GM12874 (cell line): ENCODE measurements around the gene DACT2.

ENCODE experiments used
- TF ChIP-seq, protein P1 (sequence below): IDR thresholded peaks from 2 replicates; pipeline ENCODE4 v1.5.1; 2011; ENCODE audit warnings: low read depth, mild to moderate bottlenecking, control low read depth, low read length, moderate library complexity; ENCODE audit not compliant: insufficient read depth

DACT2 gene

DNA sequence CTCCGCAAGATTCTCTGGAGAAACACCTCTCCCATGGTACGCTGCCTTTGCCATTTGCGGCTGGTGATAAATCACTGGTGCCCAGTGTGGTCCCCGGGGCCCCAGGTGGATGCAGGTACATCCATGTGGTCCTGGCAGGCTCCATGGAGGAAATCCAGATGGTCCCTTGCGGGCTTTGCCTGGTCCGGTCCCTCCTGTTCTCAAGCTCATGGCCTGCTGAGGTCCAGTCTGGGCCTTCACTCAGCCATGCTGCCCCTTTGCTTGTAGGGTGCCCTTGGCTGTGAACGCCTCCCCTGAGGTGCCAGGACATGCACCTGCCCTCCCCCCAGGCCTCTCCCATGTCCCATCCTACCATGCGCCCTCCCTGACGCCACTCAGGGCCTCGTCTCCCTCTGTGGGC is 21.2 kb upstream of the DACT2 start:
- TF ChIP-seq, protein P1, sequence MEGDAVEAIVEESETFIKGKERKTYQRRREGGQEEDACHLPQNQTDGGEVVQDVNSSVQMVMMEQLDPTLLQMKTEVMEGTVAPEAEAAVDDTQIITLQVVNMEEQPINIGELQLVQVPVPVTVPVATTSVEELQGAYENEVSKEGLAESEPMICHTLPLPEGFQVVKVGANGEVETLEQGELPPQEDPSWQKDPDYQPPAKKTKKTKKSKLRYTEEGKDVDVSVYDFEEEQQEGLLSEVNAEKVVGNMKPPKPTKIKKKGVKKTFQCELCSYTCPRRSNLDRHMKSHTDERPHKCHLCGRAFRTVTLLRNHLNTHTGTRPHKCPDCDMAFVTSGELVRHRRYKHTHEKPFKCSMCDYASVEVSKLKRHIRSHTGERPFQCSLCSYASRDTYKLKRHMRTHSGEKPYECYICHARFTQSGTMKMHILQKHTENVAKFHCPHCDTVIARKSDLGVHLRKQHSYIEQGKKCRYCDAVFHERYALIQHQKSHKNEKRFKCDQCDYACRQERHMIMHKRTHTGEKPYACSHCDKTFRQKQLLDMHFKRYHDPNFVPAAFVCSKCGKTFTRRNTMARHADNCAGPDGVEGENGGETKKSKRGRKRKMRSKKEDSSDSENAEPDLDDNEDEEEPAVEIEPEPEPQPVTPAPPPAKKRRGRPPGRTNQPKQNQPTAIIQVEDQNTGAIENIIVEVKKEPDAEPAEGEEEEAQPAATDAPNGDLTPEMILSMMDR = no peak

DNA sequence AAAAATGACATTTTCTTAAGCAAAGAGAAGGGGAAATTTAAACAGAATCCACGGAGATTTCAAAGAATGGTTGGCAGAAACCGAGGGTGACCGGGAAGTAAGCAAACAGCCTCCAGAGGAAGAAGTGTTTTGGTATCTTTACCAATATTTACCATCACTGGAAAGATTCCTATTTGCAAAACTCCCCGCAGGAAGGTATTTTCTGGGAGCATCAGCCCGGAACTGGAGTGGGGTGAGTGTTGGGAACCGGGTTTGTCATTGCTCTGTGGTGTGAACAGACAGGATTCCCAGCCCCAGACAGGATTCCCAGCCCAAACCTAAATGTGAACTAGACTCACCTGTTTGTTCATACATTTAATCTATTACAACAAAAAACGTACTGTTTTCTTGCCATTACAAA is 19.2 kb upstream of the DACT2 start:
- TF ChIP-seq, protein P1 = no peak

DNA sequence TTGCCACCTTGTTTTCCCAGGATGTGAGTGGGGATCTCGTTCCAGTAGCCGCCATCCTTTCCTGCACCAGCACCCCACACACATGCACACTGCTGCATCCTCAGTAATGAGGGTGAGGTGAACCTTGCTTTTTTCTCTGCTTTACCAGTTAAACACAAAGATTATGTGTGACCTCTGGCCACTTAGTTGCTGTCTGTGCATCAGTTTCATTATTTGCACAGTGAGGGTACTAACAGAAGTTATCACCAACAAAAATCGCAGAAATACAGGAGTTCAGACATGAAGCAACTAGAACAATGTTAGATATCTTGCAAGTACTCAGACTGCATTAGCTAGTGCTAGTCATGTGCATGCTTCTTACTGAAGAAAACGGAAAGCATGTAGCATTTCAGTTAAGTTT is 17.4 kb upstream of the DACT2 start:
- TF ChIP-seq, protein P1 = no peak

DNA sequence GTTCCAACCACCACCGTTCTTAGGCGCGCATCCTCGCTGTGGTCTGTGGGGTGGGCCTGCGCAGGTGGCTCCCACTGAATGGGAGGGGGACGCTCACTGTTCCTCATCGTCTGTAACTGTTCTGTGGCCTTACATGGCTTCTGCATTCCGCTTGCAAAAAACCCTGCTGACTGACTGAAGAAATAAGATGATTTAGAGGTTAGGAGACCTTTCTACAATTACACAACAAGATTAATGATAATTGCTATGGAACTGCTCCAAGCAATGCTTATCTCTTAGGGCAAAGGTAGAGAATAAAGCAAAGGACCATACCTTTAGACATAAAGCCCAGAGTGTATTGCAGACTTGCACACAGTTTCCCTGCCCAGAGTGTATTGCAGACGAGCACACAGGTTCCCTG is 14.4 kb upstream of the DACT2 start:
- TF ChIP-seq, protein P1 = no peak

DNA sequence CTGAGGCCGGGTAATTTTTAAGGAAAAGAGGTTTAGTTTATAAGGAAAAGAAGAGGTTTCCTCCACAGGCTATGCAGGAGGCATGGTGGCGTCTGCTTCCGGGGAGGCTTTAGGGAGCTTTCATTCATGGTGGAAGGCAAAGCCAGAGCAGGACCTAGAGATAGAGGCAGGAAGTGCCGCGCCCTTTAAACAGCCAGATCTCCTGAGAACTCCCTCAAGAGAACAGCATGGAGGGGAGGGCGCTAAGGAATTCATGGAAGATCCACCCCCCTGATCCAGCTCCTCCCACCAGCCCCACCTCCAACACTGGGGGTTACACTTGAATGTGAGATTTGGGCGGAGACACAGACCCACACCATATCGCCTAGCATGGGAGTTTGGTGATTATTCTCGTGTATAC is 13.9 kb upstream of the DACT2 start:
- TF ChIP-seq, protein P1 = no peak

DNA sequence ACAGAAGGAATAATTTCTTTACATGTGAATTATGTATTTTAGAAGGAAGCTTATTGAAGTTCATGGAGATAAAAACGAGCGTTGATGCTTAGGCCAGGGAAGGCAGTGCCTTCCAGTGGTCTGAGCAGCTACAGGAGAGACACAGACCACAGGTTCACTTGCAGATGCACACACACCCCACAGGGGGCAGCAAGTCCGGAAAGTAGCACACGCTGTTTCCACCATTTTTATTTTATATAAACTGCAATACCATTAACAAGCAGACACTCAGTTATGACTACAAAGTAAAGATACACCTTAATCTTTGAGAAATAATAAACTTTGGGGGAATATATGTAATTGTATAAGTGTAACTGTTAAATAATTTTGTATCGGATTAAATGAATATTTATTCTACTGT is 13.5 kb upstream of the DACT2 start:
- TF ChIP-seq, protein P1 = no peak

DNA sequence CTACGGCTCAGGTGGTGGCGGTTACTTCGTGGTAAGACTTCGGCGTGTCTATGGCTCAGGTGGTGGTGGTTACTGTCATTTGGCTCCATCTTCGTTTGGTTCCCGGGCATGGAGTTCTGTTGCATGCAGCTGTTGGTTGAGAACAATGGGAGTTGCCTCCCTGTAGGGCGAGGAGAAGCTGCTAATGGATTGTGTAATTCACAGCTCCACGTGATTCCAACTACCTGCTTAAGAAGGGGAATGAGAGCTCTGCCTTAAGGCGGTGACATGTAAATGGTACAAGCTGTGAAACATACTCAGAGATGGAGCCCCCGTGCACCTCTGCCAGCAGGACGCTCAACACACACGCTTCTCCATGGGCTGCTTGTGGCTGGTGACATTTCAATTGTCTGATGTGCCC is 12.4 kb upstream of the DACT2 start:
- TF ChIP-seq, protein P1 = no peak

DNA sequence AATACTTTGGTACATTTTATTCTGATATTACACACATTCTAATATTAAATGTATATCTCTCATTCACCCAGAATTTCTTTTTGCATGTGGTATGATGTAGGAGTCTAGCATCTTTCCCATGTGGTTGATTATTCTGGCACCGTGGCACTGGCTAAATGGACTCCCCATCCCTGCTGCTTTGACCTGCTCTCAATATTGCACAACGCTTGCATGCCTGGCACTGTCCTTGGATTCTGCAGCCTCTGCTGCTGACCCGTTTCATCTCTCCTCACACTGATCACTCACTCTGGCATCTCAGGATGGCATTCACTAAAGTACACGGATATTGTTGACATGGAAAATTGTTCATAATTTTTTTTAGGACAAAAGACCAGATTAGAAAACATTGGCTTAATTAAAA is 11.5 kb upstream of the DACT2 start:
- TF ChIP-seq, protein P1 = no peak
